Activated naive CD8-positive, alpha-beta T cell (primary cell): ENCODE measurements around the gene NVL.
"Not testable (repeated sequence)": the region's sequence is repeated elsewhere in the genome, so short reads cannot be mapped to it uniquely, and the experiment has no call there.

ENCODE experiments used
- H3K27ac Mint-ChIP-seq: one replicate; pipeline ENCODE4 v1.8.0; 2021; ENCODE audit warnings: mixed read lengths
- H3K27me3 Mint-ChIP-seq: one replicate; pipeline ENCODE4 v1.8.0; 2021; ENCODE audit warnings: mixed read lengths
- H3K36me3 Mint-ChIP-seq: one replicate; pipeline ENCODE4 v1.8.0; 2021; ENCODE audit warnings: mixed read lengths
- H3K4me1 Mint-ChIP-seq: one replicate; pipeline ENCODE4 v1.8.0; 2021; ENCODE audit warnings: low read depth, mixed read lengths
- H3K4me3 Mint-ChIP-seq: one replicate; pipeline ENCODE4 v1.8.0; 2021; ENCODE audit warnings: mild to moderate bottlenecking, mixed read lengths
- H3K9me3 Mint-ChIP-seq: one replicate; pipeline ENCODE4 v1.8.0; 2021; ENCODE audit warnings: low read depth, mixed read lengths

NVL gene

DNA sequence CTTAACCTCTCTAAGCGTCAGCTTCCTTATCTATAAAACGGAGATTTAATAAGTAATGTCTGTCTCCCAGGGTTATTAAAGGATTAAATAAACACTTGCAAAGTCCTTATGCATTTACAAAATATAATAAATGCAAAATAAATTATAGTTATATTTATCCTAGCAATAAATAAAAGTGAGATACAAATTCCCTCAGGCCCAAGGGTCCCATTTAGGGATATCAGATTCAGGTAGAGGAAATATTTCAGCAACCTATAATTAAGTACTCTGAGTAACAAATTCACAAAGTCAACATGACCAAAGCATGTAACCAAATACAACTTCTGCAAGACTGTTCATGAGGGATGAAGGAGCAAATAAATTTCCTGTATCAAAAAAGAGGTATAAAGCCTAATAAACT, 17.9 kb downstream of the NVL start:
- no peaks in the 10 kb centered on the region for H3K27me3 Mint-ChIP-seq

DNA sequence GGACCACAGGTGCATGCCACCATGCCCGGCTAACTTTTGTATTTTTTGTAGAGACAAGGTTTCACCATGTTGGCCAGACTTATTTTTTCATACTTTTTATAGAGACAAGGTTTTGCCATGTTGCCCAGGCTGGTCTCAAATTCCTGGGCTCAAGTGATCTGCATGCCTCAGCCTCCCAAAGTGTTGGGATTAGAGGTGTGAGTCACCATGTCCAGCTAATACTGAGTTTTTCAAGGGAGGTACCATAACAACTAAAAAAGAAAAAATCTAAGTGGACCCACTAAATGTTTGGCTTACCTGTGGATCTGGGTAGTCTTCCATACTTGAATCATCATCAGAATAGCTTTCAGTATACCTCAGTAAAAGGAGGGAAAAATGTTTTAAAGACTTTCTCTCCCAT, 18.5 kb downstream of the NVL start:
- H3K27me3 Mint-ChIP-seq, H3K4me1 Mint-ChIP-seq, H3K4me3 Mint-ChIP-seq, H3K36me3 Mint-ChIP-seq, H3K9me3 Mint-ChIP-seq, H3K27ac Mint-ChIP-seq: not testable (repeated sequence)

More for the DNA sequence above, 17.9 kb downstream of the NVL start:
- no peak overlapping the region for H3K4me3 Mint-ChIP-seq
- peaks cover 4% of the 10 kb centered on the region for H3K36me3 Mint-ChIP-seq
- H3K4me1 Mint-ChIP-seq, result peaks cover 2% of the 10 kb centered on the region
- no peak overlapping the region for H3K27ac Mint-ChIP-seq
- no peaks in the 10 kb centered on the region for H3K9me3 Mint-ChIP-seq

DNA sequence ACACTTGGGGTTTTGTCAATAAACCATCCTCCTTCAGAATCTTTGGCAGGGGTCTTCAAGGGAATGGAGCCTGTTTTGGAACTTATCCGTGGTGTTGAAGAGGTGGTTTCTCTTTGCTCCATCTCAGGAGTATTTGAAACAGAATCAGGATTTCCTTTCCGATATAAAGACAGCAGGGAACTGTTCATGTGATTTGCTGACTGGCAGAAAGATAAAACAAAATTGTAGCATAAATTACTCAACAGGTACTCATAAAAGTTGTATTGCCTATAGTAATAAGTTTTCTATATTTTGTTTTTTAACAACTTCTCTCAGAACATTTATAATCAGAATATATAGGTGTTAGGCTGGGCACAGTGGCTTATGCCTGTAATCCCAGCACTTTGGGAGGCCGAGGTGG, 21.9 kb downstream of the NVL start:
- H3K4me3 Mint-ChIP-seq, result no peak overlapping the region
- H3K9me3 Mint-ChIP-seq, result no peaks in the 10 kb centered on the region
- no peaks in the 10 kb centered on the region for H3K4me1 Mint-ChIP-seq
- no peaks in the 10 kb centered on the region for H3K27me3 Mint-ChIP-seq
- no peak overlapping the region for H3K27ac Mint-ChIP-seq
- peaks cover 8% of the 10 kb centered on the region for H3K36me3 Mint-ChIP-seq

DNA sequence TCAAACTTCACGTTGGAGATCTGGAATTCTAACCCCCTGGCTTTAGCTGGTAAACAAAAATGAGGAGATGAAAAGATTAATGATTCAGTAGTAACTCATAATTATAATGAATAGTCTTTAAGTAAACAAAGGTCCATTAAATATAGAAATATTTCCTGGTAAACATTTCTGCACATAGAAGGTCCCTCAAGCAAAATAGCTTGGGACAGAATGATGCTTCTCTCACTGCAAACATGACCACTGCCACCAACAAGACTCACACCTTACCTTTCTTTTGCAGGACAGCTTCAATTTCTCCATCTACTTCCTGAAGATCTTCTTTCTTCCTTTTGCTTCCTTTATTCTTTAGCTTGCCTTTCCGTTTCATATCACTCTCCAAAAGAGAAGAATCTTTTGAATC, 25.2 kb downstream of the NVL start:
- no peak overlapping the region for H3K4me3 Mint-ChIP-seq
- no peaks in the 10 kb centered on the region for H3K9me3 Mint-ChIP-seq
- H3K27me3 Mint-ChIP-seq, result no peaks in the 10 kb centered on the region
- H3K4me1 Mint-ChIP-seq, result no peaks in the 10 kb centered on the region
- H3K27ac Mint-ChIP-seq, result no peak overlapping the region
- H3K36me3 Mint-ChIP-seq, result peaks cover 11% of the 10 kb centered on the region

DNA sequence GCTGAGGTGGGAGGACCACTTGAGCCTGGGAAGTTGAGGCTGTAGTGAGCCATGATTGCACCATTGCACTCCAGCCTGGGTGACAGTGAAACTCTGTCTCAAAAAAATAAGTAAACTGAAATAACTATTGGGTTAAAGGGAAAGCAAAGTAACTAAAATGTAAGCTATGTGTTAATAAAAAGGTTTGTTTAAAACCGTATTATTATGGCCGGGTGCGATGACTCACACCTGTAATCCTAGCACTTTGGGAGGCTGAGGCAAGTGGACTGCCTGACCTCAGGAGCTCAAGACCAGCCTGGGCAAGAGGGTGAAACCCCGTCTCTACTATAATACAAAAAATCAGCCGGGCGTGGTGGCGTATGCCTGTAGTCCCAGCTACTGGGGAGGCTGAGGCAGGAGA, 27.0 kb downstream of the NVL start:
- H3K4me3 Mint-ChIP-seq, result no peak overlapping the region
- no peak overlapping the region for H3K27ac Mint-ChIP-seq
- peaks cover 10% of the 10 kb centered on the region for H3K36me3 Mint-ChIP-seq
- H3K27me3 Mint-ChIP-seq, result no peaks in the 10 kb centered on the region
- H3K9me3 Mint-ChIP-seq, result no peaks in the 10 kb centered on the region
- H3K4me1 Mint-ChIP-seq, result no peaks in the 10 kb centered on the region

DNA sequence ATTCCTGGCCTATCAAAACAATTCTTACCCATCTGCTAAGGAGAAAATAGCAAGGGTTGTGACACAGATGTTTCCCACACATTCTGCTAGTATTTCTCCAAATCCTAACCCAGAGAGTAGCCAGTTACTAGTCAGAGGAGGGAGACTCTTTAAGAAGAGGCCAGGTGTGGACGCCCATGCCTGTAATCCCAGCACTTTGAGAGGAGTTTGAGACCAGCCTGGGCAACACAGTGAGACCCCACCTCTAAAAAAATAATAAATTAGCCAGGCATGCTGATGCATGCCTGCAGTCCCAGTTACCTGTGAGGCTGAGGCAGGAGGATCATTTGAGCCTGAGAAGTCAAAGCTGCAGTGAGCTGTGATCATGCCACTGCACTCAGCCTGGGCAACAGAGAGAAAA, 28.6 kb downstream of the NVL start:
- no peaks in the 10 kb centered on the region for H3K27me3 Mint-ChIP-seq
- no peaks in the 10 kb centered on the region for H3K9me3 Mint-ChIP-seq
- no peaks in the 10 kb centered on the region for H3K4me1 Mint-ChIP-seq
- peaks cover 7% of the 10 kb centered on the region for H3K36me3 Mint-ChIP-seq
- no peak overlapping the region for H3K4me3 Mint-ChIP-seq
- H3K27ac Mint-ChIP-seq, result no peak overlapping the region

DNA sequence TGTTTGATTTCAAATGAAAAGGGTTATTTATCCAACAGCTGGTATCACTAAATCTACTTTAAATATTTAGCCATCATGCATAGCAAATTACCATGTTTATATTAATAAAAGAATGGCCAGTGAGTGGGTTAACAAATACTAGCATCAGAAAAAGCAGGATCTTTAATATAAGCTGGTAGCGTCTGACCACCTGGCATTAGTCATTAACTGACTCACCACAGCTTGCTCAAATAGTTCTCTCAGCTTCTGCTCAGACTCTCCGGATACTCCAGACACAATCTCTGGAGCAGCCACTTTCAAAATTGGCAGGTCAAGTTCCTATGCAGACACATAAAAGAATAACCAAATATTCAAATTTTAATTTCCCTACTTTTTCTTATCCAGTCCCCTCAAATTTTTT, 29.6 kb downstream of the NVL start:
- no peaks in the 10 kb centered on the region for H3K4me1 Mint-ChIP-seq
- no peaks in the 10 kb centered on the region for H3K9me3 Mint-ChIP-seq
- H3K27me3 Mint-ChIP-seq, result no peaks in the 10 kb centered on the region
- no peak overlapping the region for H3K27ac Mint-ChIP-seq
- no peak overlapping the region for H3K4me3 Mint-ChIP-seq
- H3K36me3 Mint-ChIP-seq, result peaks cover 7% of the 10 kb centered on the region

DNA sequence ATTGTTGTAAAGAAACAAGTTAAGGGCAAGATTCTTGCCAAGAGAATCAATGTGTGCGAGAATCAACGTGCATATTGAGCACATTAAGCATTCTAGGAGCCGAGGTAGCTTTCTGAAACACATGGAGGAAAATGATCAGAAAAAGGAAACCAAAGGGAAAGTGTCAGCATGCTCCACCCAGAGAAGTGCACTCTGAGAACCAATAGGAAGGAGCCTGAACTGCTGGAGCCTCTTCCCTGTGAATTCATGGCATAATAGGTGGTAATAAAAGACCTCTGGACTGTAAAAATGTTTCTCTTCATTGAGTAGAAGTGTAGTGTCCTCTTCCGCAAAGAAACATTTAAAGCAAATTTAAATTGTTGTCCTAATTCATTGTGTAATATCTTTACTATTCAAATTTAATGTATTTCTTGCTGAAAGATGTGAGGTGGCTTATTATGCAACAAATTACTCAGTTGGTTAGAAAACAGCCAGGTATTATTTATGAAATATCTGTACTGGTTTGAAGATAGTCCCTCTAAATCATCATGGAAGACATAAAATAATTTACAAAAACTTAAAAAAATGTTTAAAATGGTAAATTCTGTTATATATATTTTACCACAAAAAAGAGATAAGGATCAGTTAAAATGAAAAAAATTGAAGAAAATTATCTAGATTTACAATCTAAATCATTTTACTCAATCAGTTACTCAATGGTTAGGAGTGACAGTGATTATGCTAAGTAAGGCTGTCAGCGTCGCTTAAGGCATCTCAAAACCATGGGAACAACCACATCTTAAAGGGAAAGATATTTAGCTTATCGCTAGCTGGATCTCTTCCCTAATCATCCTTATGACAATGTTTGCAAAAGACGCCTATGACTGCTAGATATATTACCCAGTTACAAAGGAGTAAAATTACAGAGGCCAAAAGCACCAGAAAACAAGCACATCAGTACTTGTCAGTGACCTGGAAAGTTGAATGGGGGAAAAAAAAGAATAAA, 31.3 kb downstream of the NVL start:
- H3K4me3 Mint-ChIP-seq, result no peak overlapping the region
- H3K9me3 Mint-ChIP-seq, result no peaks in the 10 kb centered on the region
- no peak overlapping the region for H3K27ac Mint-ChIP-seq
- peaks cover 9% of the 10 kb centered on the region for H3K36me3 Mint-ChIP-seq
- no peaks in the 10 kb centered on the region for H3K27me3 Mint-ChIP-seq
- H3K4me1 Mint-ChIP-seq, result no peaks in the 10 kb centered on the region

DNA sequence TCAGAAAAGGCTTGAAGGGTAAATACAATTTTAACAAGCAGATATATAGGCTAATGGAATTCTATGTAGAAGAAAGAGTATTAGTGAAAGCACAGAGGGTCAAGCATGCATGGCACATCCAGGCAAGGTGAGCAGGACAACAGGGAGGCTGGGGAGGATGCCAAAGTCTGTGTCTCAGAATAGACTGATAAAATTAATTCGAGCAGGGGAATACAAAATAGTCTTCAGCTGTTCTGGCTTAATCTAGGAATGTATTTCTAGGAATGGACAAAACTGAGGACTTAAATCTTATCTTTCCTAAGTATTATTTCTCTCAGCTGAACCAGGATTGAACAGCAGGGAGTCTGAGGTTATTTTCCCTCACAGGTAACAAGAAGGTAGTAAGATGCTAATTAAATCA, 35.2 kb downstream of the NVL start:
- Mint-ChIP-seq H3K27ac (no peak overlapping the region), H3K27me3 (no peaks in the 10 kb centered on the region), H3K4me3 (no peak overlapping the region), H3K9me3 (no peaks in the 10 kb centered on the region), H3K36me3 (peaks cover 6% of the 10 kb centered on the region), H3K4me1 (no peaks in the 10 kb centered on the region)

DNA sequence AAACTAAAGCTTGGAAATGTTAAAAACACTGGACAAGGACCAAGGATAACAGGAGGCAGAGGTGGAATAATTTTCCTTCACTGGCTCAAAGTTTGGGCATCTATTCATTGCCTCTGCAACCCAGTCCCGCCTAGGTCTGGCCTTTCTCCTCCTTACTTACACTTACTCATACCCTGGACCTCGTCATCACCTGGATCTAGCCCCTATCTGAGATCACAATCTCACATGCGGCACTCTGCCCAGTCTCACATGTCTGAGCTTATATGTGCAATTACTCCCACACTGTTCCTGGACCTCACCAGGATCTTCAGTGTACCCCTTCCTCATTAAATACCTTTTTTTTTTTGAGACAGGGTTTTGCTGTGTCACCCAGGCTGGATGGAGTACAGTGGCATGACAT, 37.6 kb downstream of the NVL start:
- H3K27ac Mint-ChIP-seq, result no peak overlapping the region
- peaks cover 6% of the 10 kb centered on the region for H3K36me3 Mint-ChIP-seq
- no peak overlapping the region for H3K4me3 Mint-ChIP-seq
- no peaks in the 10 kb centered on the region for H3K4me1 Mint-ChIP-seq
- no peaks in the 10 kb centered on the region for H3K27me3 Mint-ChIP-seq
- H3K9me3 Mint-ChIP-seq, result no peaks in the 10 kb centered on the region

DNA sequence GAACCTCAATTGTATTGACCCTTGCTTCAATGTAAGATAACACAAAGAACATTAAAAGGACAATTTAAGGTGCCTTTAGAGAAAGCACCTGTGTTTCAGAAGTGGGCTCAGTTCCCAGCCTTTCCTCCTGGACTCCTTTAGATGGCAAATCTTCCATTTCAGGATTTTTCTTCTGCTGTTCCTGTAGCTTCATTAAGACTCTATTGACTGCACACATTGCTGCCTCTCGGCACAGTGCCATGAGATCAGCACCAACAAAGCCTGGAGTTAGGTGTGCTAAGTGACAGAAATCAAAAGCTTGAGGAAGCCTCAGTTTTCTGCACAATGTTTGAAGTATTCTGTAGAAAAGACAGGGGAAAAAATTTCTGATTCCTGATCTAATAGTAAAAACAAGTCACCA, 40.6 kb downstream of the NVL start:
- Mint-ChIP-seq H3K36me3 (peaks cover 6% of the 10 kb centered on the region), H3K27ac (no peak overlapping the region), H3K4me3 (no peak overlapping the region), H3K4me1 (no peaks in the 10 kb centered on the region), H3K27me3 (no peaks in the 10 kb centered on the region), H3K9me3 (no peaks in the 10 kb centered on the region)

DNA sequence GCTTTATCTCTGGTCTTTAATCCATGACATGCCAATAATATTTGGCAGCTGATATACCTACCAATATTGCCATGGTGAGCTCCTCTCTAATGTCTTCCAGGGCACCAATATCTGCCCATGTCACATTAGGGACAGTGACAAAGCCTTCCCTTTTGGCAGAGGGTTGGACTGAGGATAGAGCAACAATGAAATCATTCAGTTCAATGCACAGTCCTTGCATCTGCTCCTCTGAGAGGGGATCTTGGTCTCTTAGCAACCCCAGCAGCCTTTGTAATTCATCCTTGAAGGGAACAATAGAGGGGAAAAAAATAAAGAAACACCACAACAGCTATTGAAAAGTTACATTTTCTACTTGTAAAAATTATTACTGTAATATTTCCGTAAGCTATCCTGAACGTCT, 42.3 kb downstream of the NVL start:
- peaks cover 6% of the 10 kb centered on the region for H3K36me3 Mint-ChIP-seq
- H3K27me3 Mint-ChIP-seq, result no peaks in the 10 kb centered on the region
- no peak overlapping the region for H3K4me3 Mint-ChIP-seq
- H3K27ac Mint-ChIP-seq, result no peak overlapping the region
- H3K9me3 Mint-ChIP-seq, result no peaks in the 10 kb centered on the region
- H3K4me1 Mint-ChIP-seq, result no peaks in the 10 kb centered on the region

DNA sequence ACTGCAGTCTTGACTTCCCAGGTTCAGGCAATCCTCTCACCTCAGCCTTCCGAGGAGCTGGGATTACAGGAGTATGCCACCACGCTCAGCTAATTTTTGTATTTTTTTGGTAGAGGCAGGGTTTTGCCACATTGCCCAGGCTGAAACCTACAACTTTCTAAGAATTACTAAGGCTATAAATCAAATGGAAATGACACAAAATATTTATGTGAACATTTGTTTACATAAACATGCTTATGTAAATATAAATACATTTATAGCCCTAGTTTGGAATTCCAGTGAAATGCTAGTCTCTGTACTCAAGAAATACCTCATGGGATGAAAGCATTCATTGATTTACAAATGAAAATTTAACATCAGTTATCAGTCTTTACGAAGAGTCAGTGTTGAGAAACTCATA, 47.8 kb downstream of the NVL start:
- peaks cover 11% of the 10 kb centered on the region for H3K36me3 Mint-ChIP-seq
- H3K27me3 Mint-ChIP-seq, result no peaks in the 10 kb centered on the region
- H3K4me3 Mint-ChIP-seq, result no peak overlapping the region

DNA sequence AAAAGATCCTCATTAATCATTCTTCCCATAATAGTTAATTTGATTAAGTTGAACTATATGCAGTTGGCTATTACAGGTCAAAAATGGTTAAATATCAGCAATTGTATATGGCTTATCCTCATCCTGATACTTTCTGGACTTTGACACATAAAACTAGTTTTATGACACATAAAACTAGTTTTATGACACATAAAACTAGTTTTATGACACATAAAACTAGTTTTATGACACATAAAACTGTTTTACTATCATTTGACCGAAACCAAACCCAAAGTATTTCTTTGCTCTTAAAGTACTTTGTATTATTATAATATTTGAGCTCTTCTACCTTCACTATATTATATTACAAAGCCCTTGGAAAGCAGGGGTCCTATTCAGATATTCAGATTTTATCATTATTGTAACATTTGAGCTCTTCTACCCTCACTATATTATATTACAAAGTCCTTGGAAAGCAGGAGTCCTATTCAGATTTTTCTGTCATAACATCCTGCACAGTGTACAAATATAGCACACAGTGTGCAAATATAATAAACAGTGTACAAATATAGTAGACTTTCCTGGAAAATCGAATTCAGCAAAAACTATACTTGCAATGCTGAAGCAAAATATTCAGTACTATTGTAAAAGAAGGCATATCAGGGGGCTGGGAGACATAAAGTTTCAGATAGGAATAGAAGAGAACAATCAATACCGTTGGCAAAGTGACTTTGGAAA, 53.0 kb downstream of the NVL start:
- H3K9me3 Mint-ChIP-seq, result no peaks in the 10 kb centered on the region
- H3K27me3 Mint-ChIP-seq, result no peaks in the 10 kb centered on the region
- H3K4me1 Mint-ChIP-seq, result no peaks in the 10 kb centered on the region
- H3K36me3 Mint-ChIP-seq, result peaks cover 12% of the 10 kb centered on the region
- H3K4me3 Mint-ChIP-seq, result no peak overlapping the region
- H3K27ac Mint-ChIP-seq, result no peak overlapping the region

More for the DNA sequence above, 47.8 kb downstream of the NVL start:
- H3K4me1 Mint-ChIP-seq, result no peaks in the 10 kb centered on the region
- no peak overlapping the region for H3K27ac Mint-ChIP-seq
- no peaks in the 10 kb centered on the region for H3K9me3 Mint-ChIP-seq

DNA sequence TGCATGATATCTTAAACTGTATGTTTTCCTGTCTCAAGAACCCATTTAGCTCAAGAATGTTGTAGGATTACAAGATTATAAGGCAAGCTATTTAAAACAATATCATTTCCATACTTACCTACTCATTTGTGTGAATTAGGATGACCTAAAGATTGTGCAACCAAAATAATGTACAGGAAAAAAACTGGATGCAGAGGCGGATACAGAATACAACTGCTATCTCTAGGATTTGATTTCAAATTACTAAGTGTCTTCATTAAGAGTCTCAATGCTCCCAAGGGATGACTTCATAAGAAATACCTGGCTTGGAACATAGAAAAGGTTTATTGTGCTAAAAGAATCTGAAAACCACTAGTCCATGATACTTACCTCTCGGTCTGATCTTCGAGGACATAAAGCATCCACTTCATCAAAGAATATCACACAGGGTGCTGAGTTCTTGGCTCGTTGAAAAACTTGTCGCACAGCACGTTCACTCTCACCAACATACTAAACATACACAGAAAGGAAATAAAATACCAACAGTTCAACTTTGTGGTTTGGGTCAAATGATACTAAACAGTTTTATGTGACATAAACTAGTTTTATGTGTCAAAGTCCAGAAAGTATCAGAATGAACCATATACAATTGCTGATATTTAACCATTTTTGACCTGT, 54.9 kb downstream of the NVL start:
- H3K27me3 Mint-ChIP-seq, result no peaks in the 10 kb centered on the region
- no peak overlapping the region for H3K27ac Mint-ChIP-seq
- H3K4me3 Mint-ChIP-seq, result no peak overlapping the region
- peaks cover 8% of the 10 kb centered on the region for H3K36me3 Mint-ChIP-seq
- H3K4me1 Mint-ChIP-seq, result no peaks in the 10 kb centered on the region
- H3K9me3 Mint-ChIP-seq, result no peaks in the 10 kb centered on the region
